HG03469 (cell line): ENCODE data around the gene SULT1E1.
"Not testable (repeated sequence)": the region's sequence is repeated elsewhere in the genome, so short reads cannot be mapped to it uniquely, and the experiment has no call there.

Experiments
- ATAC-seq: cut with Tn5 transposase; IDR thresholded peaks from one replicate; pipeline ENCODE4 v1.9.1; 2021; ENCODE audit warnings: mild to moderate bottlenecking, moderate library complexity, moderate number of reproducible peaks; ENCODE audit not compliant: unreplicated experiment

SULT1E1 gene

DNA sequence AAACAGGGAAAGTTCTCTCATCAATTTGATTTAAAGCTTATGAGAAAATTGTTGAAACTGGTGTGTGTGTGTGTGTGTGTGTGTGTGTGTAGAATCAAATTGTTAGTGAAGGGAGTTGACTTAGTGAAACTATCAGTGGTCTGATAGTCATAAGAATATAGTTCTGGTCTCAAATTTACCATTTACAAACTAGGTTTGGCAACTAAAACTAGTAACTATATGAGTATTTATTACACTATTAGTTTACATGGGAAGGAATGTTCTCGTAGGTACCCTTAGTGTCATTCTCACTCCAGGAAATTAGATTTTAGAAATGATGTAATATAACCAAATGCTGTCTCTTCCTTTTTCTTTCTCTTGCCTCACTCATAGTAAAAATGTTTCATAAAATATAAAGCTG is 11.9 kb downstream of the SULT1E1 start:
- no peak for ATAC-seq

DNA sequence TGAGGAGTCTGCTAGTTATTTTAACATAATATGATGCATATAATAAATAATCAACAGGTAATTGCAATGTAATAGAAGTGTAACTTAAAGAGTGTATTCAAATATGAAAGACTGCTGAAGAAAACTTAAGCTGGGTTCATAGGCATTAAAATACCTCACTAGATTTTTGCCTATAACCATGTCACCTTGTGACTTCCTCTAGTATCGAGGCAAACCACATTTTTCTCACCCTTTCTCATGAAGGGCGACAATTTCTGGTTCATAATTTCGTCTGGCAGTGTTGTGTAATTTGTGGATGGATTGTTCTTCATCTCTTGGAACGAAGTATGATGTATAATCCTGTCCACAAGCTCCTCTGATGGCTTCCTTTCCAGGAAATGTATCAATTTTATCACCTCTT is 16.0 kb downstream of the SULT1E1 start:
- peak; percentile 46 for ATAC-seq

DNA sequence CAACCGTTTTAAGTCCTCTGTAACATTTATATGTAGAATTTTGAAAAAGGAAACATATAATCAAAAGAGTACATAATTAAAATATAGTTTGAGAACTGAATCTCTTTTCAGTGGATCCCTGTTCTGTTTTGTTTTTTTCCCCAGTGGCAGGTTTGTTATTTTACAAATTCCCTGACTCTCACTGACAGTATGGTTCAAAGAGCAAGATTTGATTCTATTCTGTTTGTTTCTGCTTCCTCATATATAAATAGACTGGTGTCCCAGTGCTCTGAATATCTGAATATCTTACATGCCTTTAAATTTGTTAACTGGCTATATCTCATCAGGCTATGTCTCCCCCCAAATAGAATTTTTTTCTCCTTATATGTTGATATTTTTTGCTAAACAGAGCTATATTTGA is 16.6 kb downstream of the SULT1E1 start:
- no peak for ATAC-seq

GRCh38 chr4:69838977-69839376 is 21.0 kb downstream of the SULT1E1 start:
- no peak for ATAC-seq

DNA sequence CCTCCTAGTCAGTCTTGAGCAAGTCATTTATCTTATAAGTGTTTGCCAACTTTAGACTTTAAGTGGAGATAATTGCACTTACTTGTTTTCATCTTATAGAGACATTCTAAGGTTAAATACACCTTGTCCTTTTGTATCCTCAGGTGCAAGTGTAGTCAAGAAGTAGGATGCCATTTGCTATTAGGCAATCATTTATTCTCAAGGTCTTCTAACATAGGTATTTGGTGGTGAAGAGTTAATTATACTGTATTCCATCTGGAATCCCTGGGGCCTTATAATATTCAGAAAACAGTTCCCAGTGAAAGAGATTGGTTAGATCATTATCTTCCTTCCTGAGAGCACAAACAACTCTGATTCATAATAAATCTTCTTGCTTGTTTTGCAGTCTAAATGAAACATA is 23.7 kb downstream of the SULT1E1 start:
- ATAC-seq = no peak

- ATAC-seq = no peak
These were observed 24.2 kb downstream of the SULT1E1 start for GRCh38 chr4:69835766-69836165.

DNA sequence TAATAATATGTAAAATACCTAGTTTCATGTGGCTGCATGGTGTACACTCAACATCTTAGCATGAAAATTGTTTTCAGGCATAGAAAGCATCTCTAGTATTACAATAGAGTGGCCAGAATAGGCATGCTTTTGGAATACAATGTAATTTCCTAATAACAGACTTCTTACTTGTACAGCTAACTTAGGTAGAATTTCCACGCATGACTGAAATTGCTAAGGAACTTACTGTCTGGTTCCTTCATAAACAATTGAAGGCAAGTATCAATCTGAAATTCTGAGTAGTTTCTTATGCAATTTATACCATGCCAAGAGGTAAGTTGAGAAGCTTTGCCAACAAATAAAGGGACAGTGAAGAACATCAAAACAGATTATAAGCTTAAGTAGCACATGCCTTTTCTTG is 26.7 kb downstream of the SULT1E1 start:
- no peak for ATAC-seq

DNA sequence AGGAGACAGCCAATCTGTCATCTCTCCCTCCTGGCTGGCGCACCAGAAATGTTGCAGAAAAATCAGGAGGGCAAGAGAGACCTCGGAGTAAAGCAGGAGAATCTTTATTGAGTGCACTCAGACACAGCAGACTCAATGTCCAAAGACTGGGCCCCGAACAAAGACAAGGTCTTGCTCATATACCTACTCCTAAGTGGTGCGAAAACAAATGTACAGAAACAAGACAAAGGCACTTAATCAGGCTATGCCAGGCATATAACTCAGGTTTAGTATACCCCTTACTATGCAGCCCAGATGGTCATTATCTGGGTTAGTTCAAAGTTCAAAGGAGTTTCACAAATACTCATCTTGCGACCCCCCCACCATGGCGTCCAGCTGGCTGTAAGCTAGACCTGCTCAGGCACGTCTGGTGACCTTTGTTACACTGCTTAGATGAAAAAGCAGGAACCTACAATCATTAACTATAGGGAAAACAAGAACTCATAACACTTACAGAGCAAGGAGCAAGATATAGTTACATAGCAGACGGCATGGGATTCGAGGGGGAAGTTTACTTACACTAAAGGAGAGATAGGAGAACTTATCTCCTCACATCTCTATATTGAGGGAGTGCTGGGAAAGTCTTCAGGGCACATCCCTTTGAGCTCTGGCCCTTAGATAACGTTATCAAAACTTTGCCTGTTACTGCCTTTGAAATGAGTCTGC is 27.5 kb downstream of the SULT1E1 start:
- ATAC-seq = no peak

DNA sequence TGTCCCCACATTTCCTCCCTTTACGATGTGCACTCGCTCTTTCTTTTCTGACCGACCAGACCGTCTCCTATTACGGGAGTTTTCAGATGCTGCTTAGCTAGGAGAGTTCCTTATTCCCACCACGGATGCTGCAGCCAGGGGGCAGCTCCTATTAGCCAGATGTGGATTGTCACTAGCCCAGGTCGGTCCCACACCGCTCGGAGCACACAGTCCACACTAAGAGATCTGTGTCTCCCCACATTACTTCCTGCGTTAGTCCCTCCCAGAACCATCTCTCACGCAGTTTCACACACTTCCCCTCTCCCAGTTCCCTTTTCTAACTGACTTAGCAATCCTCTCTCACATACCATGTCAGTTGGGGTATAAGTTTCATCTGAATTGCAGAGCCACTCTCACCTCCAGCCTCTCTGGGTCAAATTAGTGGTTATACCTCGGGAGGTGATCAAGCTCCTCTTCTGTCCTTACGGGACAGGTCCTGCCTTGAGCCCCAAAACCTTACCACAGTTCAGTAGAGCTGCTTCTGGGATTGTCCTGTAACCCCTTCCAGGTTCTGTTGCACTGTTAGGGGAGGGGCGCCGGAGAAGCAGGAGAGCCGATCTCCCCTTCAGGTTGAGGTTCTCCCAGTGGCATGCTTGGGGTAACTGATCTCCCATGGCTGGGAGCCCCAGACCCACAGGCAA is 28.2 kb downstream of the SULT1E1 start:
- peak; percentile 93 for ATAC-seq

DNA sequence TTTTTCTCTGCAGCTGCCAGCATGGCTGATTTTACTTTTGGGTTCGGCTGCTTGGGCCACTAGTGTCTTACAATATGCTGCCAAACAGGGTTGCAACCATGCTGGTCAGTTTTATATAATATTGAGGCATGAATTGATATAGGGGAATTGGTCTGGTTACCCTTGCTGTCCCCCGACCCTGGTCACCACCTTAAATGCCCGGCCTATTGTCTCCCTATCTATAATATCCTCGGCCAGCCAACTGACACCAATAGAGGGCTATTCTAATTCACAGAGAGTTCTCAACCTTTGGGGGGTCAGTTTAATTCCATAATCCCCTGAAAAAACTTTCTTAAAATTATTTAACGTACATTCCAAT is 28.7 kb downstream of the SULT1E1 start:
- ATAC-seq = no peak

DNA sequence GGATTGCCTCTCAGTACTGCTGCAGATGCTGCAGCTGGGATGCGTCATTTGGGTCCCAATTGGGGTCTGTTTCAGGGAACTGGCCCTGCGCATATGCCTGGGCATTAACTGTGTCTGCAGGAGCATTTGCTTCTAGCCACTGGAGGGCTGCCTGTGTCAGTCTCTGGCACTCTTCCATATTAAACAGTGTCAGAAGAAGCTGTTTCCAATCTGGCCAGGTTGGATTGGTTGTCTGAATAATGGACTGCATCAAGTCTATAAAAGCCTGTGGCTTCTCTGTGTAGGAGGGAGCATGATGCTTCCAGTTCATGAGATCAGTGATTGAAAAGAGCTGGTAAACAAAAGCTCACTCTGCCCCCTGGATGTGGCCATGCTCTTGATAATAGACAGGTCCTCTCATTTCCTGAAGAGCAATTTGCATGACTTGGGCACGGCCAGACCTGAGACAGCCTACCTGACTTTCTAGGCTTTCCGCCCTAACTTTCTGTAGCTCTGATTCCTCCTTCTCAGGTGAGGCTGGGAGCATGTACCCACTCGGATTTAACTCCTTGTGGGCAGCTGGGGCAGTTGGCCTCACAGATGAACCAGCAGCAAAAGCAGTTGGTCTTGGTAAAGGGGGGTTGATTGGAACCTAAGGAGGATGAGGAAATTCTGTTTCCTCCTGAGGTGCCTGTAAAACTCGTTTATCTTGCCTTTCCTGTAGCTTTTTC is 29.2 kb downstream of the SULT1E1 start:
- ATAC-seq = no peak

GRCh38 chr4:69830192-69830559 is 29.8 kb downstream of the SULT1E1 start:
- no peak for ATAC-seq

GRCh38 chr4:69829678-69830077 is 30.3 kb downstream of the SULT1E1 start:
- ATAC-seq = no peak

- no peak for ATAC-seq
These were observed 31.1 kb downstream of the SULT1E1 start for GRCh38 chr4:69828828-69829227.

DNA sequence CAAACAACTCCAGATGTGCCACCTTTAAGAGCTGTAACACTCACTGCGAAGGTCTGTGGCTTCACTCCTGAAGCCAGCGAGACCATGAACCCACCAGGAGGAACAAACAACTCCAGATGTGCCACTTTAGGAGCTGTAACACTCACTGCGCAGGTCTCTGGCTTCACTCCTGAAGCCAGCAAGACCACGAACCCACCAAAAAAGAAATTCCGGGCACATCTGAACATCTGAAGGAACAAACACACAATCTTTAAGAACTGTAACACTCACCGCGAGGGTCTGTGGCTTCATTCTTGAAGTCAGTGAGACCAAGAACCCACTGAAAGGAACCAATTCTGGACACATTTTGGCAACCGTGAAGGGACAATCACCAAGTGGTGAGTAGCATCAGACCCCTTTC is 34.9 kb downstream of the SULT1E1 start:
- not testable (repeated sequence) for ATAC-seq

GRCh38 chr4:69823481-69824186 is 36.3 kb downstream of the SULT1E1 start:
- ATAC-seq = peak; percentile 96

- no peak for ATAC-seq
These were observed 36.9 kb downstream of the SULT1E1 start for GRCh38 chr4:69823048-69823447.

GRCh38 chr4:69822198-69822597 is 37.7 kb downstream of the SULT1E1 start:
- ATAC-seq = no peak

DNA sequence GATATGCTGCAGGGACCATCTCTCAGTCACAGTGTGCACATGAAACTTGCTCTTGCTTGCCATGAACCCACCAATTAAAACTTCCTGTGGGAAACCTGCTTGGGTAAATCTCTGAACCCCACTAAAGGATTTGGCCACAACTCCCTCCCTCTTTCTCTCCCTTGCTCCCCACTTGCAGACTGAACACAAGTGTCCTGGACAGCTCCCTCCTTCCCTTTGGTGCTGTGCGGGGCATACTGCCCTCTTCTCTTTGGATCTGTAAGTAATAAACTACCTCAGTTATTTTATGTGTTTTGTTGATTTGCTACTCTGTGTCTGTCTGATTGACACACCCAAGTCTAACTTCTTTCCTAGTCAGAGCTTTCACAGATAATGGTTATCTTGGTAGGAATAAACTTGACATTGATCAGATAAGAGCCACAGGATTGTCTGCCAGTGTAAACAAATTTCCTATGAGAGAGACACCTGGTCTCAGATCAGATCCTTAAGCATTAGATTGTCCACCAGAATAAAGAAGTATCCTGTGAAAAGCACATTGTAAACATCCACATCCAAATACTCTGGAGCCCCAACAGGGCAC is 41.8 kb downstream of the SULT1E1 start:
- ATAC-seq = no peak

DNA sequence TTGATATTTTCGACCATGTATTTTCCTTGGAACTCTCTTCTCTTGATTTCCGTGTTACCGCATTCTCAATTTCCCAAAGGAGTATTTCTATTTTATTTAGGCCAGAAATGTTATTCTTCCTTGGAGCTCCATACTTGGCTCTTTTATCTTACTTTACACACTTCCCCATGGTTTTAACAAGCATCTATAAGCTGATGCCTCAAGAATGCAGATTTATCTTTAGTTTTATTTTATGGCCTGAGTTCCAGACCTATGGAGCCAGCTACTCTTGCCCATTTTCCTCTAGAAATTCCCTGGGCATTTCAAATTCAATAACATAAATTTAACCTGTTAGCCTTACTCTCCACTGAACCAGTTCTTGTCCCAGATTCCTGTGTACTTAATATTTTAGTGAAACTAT is 43.7 kb downstream of the SULT1E1 start:
- no peak for ATAC-seq

DNA sequence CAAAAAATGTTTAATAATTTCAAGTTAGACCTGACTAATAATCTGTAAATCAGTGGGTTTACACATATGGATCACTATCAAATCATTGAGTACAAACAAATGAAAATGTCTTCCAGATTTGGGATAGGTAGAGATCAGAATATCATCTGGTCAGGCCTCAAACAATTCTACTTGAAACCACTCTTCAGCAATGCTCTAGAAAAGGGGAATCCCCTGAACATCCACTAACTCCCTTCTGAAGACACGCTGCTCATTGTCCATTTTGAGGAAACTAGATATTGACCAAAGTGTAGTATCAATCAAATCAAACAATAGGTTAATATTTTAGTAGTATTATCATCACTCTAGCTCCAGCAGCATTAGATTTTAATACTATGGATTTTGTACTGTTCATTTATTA is 46.3 kb downstream of the SULT1E1 start:
- ATAC-seq = no peak
